Effector memory CD4-positive, alpha-beta T cell (primary cell): Measurements from ENCODE around the gene PVALEF.

Experiments
- DNase-seq, 3 donors: peaks; one replicate each; pipeline ENCODE4 v3.0.0-alpha.2; 2020
- H3K27ac ChIP-seq: 2 replicates; pipeline ENCODE4 v1.7.0; 2013; ENCODE audit warnings: mild to moderate bottlenecking, low read length, moderate library complexity; ENCODE audit not compliant: insufficient read depth, poor library complexity, severe bottlenecking
- H3K27me3 ChIP-seq: replicated peaks from 2 replicates; pipeline ENCODE4 v1.7.0; 2013; ENCODE audit warnings: mild to moderate bottlenecking, low read length; ENCODE audit not compliant: insufficient read depth, control insufficient read depth, poor library complexity, severe bottlenecking
- H3K36me3 ChIP-seq: 2 replicates; pipeline ENCODE4 v1.7.0; 2013; ENCODE audit warnings: mild to moderate bottlenecking, low read length, moderate library complexity; ENCODE audit not compliant: control insufficient read depth, insufficient read depth
- H3K4me1 ChIP-seq: 2 replicates; pipeline ENCODE4 v1.7.0; 2013; ENCODE audit warnings: low read length, mild to moderate bottlenecking; ENCODE audit not compliant: control insufficient read depth, insufficient read depth, poor library complexity, severe bottlenecking
- H3K4me3 ChIP-seq: 2 replicates; pipeline ENCODE4 v1.7.0; 2013; ENCODE audit warnings: low read length, low read depth, mild to moderate bottlenecking; ENCODE audit not compliant: insufficient read depth, poor library complexity, severe bottlenecking
- H3K9me3 ChIP-seq: 2 replicates; pipeline ENCODE4 v1.7.0; 2013; ENCODE audit warnings: mild to moderate bottlenecking, low read length, moderate library complexity; ENCODE audit not compliant: control insufficient read depth

The PVALEF gene

GRCh38 chr17:81162491-81162890 lies 2.8 kb upstream of the PVALEF start:
- peaks cover 8% of the 10 kb centered on the region for H3K4me1 ChIP-seq
- no peak overlapping the region for H3K4me3 ChIP-seq
- no peaks in the 10 kb centered on the region for H3K36me3 ChIP-seq
- H3K27me3 ChIP-seq = peaks cover 15% of the 10 kb centered on the region
- no peak overlapping the region for H3K27ac ChIP-seq
- no peak for DNase-seq
- H3K9me3 ChIP-seq = no peaks in the 10 kb centered on the region

GRCh38 chr17:81163051-81163695 lies 2.1 kb upstream of the PVALEF start:
- no peak for DNase-seq
- no peaks in the 10 kb centered on the region for H3K36me3 ChIP-seq
- H3K4me1 ChIP-seq = peaks cover 8% of the 10 kb centered on the region
- H3K27ac ChIP-seq = no peak overlapping the region
- H3K27me3 ChIP-seq = peaks cover 15% of the 10 kb centered on the region
- H3K9me3 ChIP-seq = no peaks in the 10 kb centered on the region
- H3K4me3 ChIP-seq = no peak overlapping the region

- no peak for DNase-seq
- H3K27me3 ChIP-seq = peaks cover 15% of the 10 kb centered on the region
- H3K27ac ChIP-seq = no peak overlapping the region
- H3K9me3 ChIP-seq = no peaks in the 10 kb centered on the region
- peaks cover 8% of the 10 kb centered on the region for H3K4me1 ChIP-seq
- H3K4me3 ChIP-seq = no peak overlapping the region
- H3K36me3 ChIP-seq = no peaks in the 10 kb centered on the region
Measured at GRCh38 chr17:81163703-81164370, 1.5 kb upstream of the PVALEF start.

- no peak overlapping the region for H3K4me3 ChIP-seq
- no peak overlapping the region for H3K27ac ChIP-seq
- H3K4me1 ChIP-seq = peaks cover 8% of the 10 kb centered on the region
- no peaks in the 10 kb centered on the region for H3K9me3 ChIP-seq
- DNase-seq = no peak
- peaks cover 15% of the 10 kb centered on the region for H3K27me3 ChIP-seq
- H3K36me3 ChIP-seq = no peaks in the 10 kb centered on the region
Measured at GRCh38 chr17:81164371-81165245, 699 bp upstream of the PVALEF start.

GRCh38 chr17:81166033-81166492 lies 756 bp downstream of the PVALEF start, which contains the start of gene AATK:
Gene AATK (minus strand): TSS chr17:81166221. CDS start chr17:81165992, 229 bp downstream.
- Histone ChIP-seq H3K36me3 (no peaks in the 10 kb centered on the region), H3K4me3 (peak within 1 kb of the TSS; percentile 25), H3K27ac (no peak within 1 kb of the TSS), H3K9me3 (no peaks in the 10 kb centered on the region), H3K4me1 (peaks cover 5% of the 10 kb centered on the region), H3K27me3 (peaks cover 15% of the 10 kb centered on the region)
- no peak for DNase-seq

- H3K9me3 ChIP-seq = no peaks in the 10 kb centered on the region
- peaks cover 5% of the 10 kb centered on the region for H3K4me1 ChIP-seq
- H3K4me3 ChIP-seq = no peak overlapping the region
- no peaks in the 10 kb centered on the region for H3K36me3 ChIP-seq
- H3K27ac ChIP-seq = no peak overlapping the region
- peaks cover 15% of the 10 kb centered on the region for H3K27me3 ChIP-seq
- no peak for DNase-seq
Measured at GRCh38 chr17:81167194-81167524, 1.9 kb downstream of the PVALEF start.

- H3K4me3 ChIP-seq = no peak overlapping the region
Measured at GRCh38 chr17:81167638-81168037, 2.3 kb downstream of the PVALEF start.

GRCh38 chr17:81169870-81170309 lies 4.6 kb downstream of the PVALEF start:
- no peak for DNase-seq

More at GRCh38 chr17:81167638-81168037, 2.3 kb downstream of the PVALEF start:
- H3K9me3 ChIP-seq = no peaks in the 10 kb centered on the region
- peaks cover 15% of the 10 kb centered on the region for H3K27me3 ChIP-seq
- H3K27ac ChIP-seq = no peak overlapping the region
- no peak for DNase-seq
- no peaks in the 10 kb centered on the region for H3K36me3 ChIP-seq
- H3K4me1 ChIP-seq = peaks cover 5% of the 10 kb centered on the region

GRCh38 chr17:81170727-81171494 lies 5.6 kb downstream of the PVALEF start:
- Histone ChIP-seq H3K27ac (no peak overlapping the region), H3K9me3 (no peaks in the 10 kb centered on the region), H3K36me3 (no peaks in the 10 kb centered on the region), H3K4me3 (no peak overlapping the region), H3K4me1 (no peaks in the 10 kb centered on the region), H3K27me3 (no peaks in the 10 kb centered on the region)
- DNase-seq = no peak

More at GRCh38 chr17:81169870-81170309, 4.6 kb downstream of the PVALEF start:
- Histone ChIP-seq H3K27me3 (peaks cover 9% of the 10 kb centered on the region), H3K4me1 (peaks cover 5% of the 10 kb centered on the region), H3K36me3 (no peaks in the 10 kb centered on the region), H3K9me3 (no peaks in the 10 kb centered on the region), H3K4me3 (no peak overlapping the region), H3K27ac (no peak overlapping the region)
